ENCODE measurements around the gene VAMP5. TPM values are rescaled to one million over a fixed set of nuclear protein-coding genes. Genes with fewer than 3 reads are reported as not detected.

VAMP5 gene
- total RNA-seq, 1 donor from 2014 or later = 101 TPM

DNA sequence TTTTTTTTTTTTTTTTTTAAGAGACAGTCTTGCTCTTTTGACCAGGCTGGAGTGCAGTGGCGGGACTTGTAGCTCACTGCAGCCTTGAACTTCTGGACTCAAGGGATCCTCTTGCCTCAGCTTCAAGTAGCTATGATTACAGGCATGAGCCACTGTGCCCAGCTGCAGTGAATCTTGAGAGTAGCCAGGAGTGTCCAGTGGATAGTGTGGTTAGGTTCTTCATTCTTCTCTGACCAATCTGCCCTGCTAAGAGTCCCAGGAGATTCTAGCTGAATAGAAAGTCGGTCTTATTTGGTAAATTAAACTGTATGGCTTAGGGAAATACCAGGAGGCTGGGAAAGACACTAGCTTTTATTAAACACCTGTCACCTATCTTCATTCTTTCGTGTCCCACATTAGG is 47.1 kb downstream of the VAMP5 start:
- no peak for DNase-seq (ENCODE audit: low read depth, low spot score)

DNA sequence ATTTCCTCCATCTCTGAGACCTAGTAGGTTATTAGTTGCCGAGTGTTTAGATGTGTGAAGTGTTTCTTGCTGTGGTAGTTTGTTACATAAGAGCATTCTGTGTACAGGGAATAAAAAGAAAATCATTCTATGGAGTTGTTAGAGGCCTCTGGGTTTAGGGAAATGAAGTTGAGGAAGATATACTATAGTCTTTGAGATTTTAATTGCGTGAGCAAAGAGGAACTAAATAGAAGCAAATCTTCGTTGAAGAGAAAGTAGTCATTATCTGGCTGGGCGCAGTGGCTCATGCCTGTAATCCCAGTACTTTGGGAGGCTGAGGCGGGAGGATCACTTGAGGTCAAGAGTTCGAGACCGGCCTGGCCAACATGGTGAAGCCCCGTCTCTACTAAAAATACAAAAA is 50.8 kb downstream of the VAMP5 start:
- DNase-seq (ENCODE audit: low read depth, low spot score) = no peak

DNA sequence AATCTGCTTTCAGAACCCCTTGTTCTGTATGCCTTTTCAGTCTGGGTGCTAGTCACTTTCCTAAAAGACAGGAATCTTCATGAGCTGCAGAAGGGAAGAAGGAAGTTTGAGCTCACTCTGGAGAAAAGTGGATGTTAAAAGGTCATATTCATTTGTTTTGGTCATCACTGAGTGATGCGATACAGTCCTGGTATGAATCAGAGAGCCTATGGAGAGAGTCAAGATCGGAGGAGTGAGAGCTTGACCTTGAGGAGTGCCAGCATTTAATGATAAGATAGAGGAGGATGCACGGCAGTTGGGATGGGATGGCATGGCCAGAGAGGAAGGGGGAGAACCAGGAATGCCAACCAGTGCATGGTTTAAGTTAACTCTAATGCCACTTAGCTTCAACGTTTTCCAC is 51.4 kb downstream of the VAMP5 start:
- DNase-seq (ENCODE audit: low read depth, low spot score) = no peak

DNA sequence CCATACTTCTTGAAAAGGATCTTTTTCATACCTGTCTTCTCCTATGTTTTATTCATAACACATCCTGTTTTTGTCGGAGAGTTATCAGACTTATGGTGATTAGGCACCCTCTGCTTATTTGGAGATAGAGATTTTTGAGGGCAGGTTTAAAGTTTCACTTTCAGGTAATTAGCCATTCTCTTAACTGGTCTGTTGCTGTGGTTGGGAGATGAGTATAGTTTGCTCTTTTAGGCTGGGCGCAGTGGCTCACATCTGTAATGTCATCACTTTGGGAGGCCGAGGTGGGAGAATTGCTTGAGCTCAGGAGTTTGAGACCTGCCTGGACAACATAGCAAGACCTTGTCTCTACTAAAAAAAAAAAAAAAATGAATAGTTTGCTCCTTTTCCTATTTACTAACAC is 58.5 kb downstream of the VAMP5 start:
- DNase-seq (ENCODE audit: low read depth, low spot score) = no peak

Other genes starting within 250 kb of the VAMP5 start
- gene RETSAT, start 229.9 kb upstream of the VAMP5 start, total RNA-seq = 36.3 and 67.8 TPM in 2 replicates
- 8.3 and 17.9 TPM in 2 replicates for gene ELMOD3, start 229.7 kb upstream of the VAMP5 start, total RNA-seq
- gene CAPG, start 174.1 kb upstream of the VAMP5 start, total RNA-seq = 73.1 and 75.6 TPM in 2 replicates
- 0.13 TPM in 1 of 2 replicates, not detected in the other for gene SH2D6, start 165.7 kb upstream of the VAMP5 start, total RNA-seq
- 161 and 214 TPM in 2 replicates for gene MAT2A, start 45.3 kb upstream of the VAMP5 start, total RNA-seq
- 39.1 and 68.9 TPM in 2 replicates for gene GGCX, start 22.9 kb upstream of the VAMP5 start, total RNA-seq
- 14.6 and 19.2 TPM in 2 replicates for gene VAMP8, start 6.8 kb upstream of the VAMP5 start, total RNA-seq
- 164 and 248 TPM in 2 replicates for gene RNF181, start 11.3 kb downstream of the VAMP5 start, total RNA-seq
- gene TMEM150A, start 18.3 kb downstream of the VAMP5 start, total RNA-seq = 8.5 and 8.8 TPM in 2 replicates
- 20.6 and 21.2 TPM in 2 replicates for gene C2orf68, start 27.6 kb downstream of the VAMP5 start, total RNA-seq
- gene USP39, start 31.8 kb downstream of the VAMP5 start, total RNA-seq = 56.8 and 75.7 TPM in 2 replicates
- not detected in 2 replicates for gene SFTPB, start 83.8 kb downstream of the VAMP5 start, total RNA-seq
- not detected in 2 replicates for gene GNLY, start 109.9 kb downstream of the VAMP5 start, total RNA-seq
- 5.7 and 23.8 TPM in 2 replicates for gene ATOH8, start 169.6 kb downstream of the VAMP5 start, total RNA-seq